HG03025 (cell line): Measurements from ENCODE around the gene FAXC.
"Not testable (repeated sequence)": the region's sequence is repeated elsewhere in the genome, so short reads cannot be mapped to it uniquely, and the experiment has no call there.

Source experiments
- ATAC-seq: cut with Tn5 transposase; IDR thresholded peaks from one replicate; pipeline ENCODE4 v1.9.1; 2021; ENCODE audit warnings: mild to moderate bottlenecking, moderate library complexity; ENCODE audit not compliant: unreplicated experiment, low FRiP score

FAXC gene

GRCh38 chr6:99344289-99344688 lies 5.2 kb downstream of the FAXC start:
- ATAC-seq, result no peak

DNA sequence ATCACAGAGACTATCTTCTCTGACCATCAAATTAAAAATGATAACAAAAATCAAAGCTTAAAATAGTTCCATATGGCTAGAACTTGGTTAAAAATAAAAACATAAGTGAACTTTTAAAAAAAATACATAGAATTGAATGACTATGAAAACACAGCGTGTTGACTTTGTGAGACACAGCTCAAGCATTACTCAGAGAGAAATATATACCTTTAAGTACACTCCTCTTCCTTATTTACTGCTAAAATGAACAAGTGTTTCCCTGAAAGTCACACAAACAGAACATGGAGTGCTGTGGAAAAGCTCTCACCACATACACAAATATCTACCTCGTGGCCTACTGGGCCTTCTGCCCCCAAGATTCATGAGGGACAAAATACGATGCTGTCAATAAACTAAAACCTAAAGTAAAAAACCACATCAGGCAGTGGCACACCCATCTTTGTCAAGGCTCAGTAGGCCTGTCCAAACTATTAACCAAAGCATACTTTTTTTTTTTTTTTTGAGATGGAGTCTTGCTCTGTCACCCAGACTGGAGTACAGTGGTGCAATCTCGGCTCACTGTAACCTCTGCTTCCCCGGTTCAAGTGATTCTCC lies 7.5 kb downstream of the FAXC start:
- peak; percentile 70 for ATAC-seq

GRCh38 chr6:99338188-99338587 lies 11.3 kb downstream of the FAXC start:
- no peak for ATAC-seq

DNA sequence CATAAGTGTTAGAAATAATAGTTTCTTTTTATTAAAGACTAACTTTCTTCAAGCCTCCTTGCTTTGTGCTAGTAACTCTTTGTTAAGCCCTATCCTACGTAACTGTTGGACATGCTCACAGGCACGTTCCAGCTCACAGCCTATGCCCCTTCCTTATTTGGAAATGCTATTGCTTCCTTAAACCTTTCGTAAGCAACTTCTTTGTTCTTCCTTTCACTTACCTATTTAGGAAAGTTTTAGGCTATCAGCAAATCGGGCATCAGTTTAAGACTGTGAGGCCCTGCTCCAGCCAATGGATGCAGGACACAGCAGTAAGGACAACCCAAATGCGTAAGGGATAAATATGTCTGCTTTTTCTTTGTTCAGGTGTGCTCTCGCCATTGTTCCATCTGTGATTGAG lies 14.2 kb downstream of the FAXC start:
- not testable (repeated sequence) for ATAC-seq

DNA sequence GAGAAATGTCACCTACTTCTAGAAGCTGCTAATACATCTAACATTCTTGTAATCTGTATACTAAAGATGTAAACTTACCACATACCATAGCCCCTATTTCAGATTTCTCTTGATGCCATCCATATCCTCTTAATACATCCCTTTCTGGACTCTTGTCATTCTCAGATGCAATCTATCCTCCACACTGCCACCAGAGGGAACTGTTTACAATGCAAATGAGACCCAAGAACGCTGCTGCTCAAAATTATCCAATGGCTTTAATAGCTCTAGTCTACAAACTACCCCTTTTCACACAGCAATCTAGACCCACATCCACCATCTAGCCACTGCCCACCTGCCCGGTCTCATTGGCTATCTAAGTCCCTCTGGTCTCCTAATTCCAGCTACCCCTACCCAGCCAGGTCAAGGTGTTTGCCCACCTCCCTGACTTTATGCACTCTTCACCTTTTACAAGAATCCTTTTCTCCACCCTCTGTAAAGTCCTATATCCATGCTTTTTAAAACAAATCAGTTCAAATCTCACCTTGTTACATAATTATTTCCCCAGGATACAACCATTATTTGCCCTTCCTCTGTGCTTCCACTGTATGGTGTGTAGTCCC lies 14.8 kb downstream of the FAXC start:
- ATAC-seq, result peak; percentile 43

DNA sequence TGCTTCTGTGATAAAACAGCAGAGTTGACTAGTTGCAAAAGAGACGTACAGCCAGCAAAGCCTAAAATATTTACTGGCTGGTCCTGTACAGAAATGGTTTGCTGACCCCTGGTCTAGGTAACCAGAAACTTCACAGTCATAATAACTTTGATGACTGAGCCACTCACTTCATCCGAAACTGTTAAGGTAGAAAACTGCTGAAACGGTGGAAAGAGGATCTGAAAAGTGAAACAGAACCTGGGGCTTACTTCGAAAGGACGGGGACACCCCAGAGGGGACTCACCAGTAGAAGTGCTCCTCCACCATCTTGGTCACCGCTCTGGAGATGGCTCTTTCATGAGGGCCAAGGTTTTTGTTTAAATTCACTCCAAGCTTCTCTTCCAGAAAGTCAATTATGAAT lies 16.4 kb downstream of the FAXC start:
- peak; percentile 90 for ATAC-seq

DNA sequence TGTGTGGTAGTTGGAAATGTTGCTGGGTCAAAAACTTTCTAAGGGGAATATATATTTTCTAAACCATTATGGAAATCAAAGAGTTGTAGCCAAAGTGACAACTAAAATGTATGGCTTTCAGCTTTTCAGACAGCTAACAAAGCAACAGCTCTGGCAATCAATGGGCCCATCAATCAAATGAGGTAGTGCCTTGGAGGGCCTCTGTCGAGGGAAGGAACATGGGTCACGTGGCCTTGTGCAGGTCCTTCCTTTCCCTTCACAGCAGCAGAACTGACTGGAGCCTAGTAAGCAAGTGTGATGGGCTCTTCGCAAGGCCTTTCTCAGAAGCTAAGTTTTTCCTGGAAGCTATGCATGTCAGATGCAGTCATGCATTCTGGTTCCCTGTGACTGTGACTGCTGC lies 17.9 kb downstream of the FAXC start:
- ATAC-seq, result no peak

DNA sequence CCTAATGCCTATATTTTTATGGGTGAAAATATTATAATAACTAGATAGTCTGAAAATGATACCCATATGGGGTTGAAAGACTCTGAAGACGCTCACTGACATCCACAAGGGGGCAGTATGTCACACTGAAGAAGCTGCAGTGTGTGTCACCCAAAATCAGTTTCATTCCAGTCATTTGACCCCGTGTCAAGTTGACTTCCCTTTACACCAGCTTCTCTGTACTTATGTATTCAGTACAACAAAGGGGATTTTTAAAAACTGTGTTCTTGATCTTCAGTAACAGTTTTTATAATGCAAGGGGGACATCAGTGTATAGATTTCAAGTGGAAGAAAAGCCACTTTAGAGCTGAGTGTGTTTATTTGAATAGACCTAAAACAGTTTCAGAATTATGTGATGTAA lies 19.3 kb downstream of the FAXC start:
- peak; percentile 59 for ATAC-seq

DNA sequence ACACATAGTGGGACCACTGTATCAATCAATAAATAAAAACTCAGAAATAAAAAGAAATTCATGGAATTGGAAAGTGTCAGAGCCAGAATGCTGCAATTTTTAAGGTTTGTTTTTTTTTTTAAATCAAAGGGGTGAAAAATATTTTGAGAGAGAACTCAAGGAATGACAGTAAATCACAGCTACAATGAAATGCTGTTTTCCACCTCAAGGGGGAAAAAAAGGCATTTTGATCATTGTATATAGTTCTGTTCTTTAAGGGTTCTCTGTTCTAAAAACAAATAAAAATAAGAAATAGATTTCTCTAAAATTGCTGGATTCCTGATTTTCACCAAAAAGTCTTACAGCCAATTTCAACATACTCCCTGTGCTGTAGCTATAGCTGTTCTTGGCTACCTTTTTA lies 24.5 kb downstream of the FAXC start:
- no peak for ATAC-seq

DNA sequence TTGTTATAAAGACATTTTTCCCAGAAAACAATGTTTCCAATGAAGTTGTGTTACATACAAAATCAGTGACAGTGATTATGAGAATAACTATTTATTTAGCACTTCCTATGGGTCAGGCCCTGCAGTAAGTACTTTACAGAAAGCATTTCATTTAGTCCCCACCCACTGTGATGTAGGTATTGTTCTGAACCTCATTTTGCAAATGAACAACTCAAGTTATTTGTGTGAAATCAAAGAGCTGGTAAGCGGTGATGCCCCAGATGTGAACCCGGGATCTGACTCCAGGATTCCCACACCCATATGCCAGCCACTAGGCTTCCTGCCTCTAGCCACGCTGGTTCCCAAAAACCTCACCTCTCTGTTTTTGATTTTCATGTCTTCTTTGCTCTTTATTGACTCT lies 30.9 kb downstream of the FAXC start:
- ATAC-seq, result no peak

GRCh38 chr6:99312354-99312753 lies 37.1 kb downstream of the FAXC start:
- ATAC-seq, result no peak

DNA sequence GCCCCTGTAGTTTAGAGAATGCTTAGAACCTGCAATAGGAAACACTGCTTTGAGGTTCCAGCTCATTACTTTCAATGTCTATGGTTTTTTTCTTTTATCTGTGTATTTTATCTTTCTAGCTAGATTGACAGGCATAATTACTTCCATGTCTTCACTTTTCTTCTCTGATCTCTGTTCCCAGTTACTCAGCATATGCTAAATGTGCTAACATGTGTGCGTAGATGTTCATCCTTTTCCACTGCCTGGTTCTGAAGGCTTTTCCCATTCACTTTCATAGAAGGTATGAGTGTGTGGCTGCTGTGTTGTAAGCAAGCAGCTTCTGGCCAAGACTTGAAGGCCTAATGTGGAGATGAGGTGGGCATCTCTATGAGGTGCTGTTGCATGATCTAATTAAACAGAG lies 38.9 kb downstream of the FAXC start:
- no peak for ATAC-seq

- ATAC-seq, result no peak
Observed at GRCh38 chr6:99309557-99309956, 39.9 kb downstream of the FAXC start.

- ATAC-seq, result no peak
Observed at GRCh38 chr6:99308788-99309187, 40.7 kb downstream of the FAXC start.

DNA sequence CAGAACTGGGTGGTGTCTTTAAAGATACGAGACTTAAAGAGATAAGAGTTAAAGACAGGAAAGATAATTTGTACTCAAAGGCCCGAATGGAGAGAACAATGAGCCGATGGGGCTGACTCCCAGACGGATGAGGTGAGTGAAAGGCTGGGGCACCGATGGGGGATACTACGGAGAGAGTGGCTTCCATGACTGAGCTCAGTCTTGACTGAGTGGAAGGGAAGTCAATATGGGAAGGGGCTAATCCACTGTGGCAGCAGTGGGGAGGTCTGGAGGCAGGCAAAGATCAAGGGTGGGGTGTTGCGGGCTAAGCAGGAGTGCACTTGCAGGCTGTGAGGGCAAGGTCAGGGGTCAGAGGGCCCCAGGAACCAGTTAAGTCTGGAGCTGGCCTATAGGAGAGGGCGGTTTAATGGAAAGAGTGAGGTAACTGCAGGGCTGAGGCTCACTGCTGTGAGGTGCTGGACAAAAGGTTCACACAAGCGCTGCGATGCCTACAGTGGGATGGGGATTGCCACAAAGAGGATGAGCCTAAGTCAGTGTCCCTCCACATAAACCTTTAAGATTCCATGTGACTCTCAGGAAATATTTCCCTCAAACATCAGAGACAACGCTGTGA lies 42.1 kb downstream of the FAXC start:
- ATAC-seq, result no peak

- ATAC-seq, result no peak
Observed at GRCh38 chr6:99306341-99306740, 43.1 kb downstream of the FAXC start.

DNA sequence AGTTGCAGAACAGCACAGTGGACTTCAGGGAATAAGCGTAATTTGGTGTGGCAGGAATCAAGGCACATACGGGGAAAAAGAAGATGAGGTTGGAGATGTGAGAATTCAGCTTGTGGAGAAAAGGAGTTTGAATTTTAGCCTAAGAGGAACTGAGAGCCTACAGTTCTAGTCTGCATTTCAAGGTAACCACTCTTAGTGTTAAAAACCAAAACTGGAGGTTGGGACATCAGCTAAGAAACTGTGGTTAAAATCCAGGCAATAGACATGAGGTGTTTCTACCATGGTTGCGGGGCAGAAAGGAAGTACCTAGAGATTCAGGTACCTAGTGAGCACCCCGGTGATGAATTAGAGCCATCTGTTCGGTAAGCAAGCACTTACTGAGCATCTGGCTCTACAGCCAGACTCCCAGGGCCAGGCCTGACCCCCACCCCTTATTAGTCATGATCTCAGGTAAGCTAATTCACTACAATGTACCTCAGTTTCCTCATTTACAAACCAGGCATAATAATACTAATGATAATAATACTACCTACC lies 44.4 kb downstream of the FAXC start:
- ATAC-seq, result peak; percentile 70

DNA sequence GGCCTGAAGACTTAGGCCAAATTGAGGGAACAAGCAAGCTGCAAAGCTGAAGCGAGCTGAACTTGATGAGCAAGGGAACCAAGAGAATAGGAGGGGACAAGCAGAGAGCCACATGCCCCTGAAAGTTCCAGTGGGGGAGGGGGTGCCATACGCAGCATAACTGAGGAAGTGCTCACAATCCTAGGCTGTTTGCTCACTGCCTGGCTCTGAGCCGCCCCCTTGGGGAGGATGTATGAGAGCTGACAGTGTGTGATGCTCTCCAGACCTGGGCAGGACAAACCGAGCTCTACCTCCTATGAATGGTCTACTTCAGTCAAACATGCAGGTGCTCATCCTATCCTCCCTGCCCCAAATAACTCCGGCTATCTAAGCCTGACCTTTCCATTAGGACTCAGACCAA lies 52.1 kb downstream of the FAXC start:
- no peak for ATAC-seq

- no peak for ATAC-seq
Observed at GRCh38 chr6:99297006-99297405, 52.5 kb downstream of the FAXC start.

GRCh38 chr6:99296261-99296660 lies 53.2 kb downstream of the FAXC start:
- no peak for ATAC-seq

GRCh38 chr6:99295276-99295675 lies 54.2 kb downstream of the FAXC start:
- no peak for ATAC-seq

GRCh38 chr6:99294786-99295185 lies 54.7 kb downstream of the FAXC start:
- ATAC-seq, result no peak
